Measurements from ENCODE around the gene KCNIP1. TPM values are rescaled to one million over a fixed set of nuclear protein-coding genes. Genes with fewer than 3 reads are reported as not detected.

The KCNIP1 gene
- polyA plus RNA-seq, 1 of the 3 experiments (the other 2 are of a cell fraction) = 1.3 TPM

- WGBS (ENCODE audit: low lambda C conversion rate) = 78% methylated on average over 12 of the region's 12 CpGs
- no peaks in the 10 kb centered on the region for H4K20me1 ChIP-seq (ENCODE audit: insufficient read depth)
- no peak for TF ChIP-seq REST (IDR thresholded peaks at IDR 0.05; ENCODE audit: low read depth, low read length)
- TF ChIP-seq MAX (IDR thresholded peaks at IDR 0.05; ENCODE audit: low read depth) = no peak
- no peak for TF ChIP-seq POLR2AphosphoS5 (IDR thresholded peaks at IDR 0.05; ENCODE audit: low read depth, low read length)
- no peak for TF ChIP-seq GABPA (IDR thresholded peaks at IDR 0.05; ENCODE audit: low read depth)
- no peaks in the 10 kb centered on the region for H3K79me2 ChIP-seq (ENCODE audit: insufficient read depth)
- H3K27ac ChIP-seq (ENCODE audit: low read depth in 2 of 2, low read length in 1 of 2) = no peak overlapping the region
- H3K4me1 ChIP-seq (ENCODE audit: control insufficient read depth in 1 of 2, insufficient read depth in 2 of 2, low read depth in 1 of 2, low read length in 1 of 2) = no peaks in the 10 kb centered on the region; a peak in 1 of 4 replicates
- H3K9me2 ChIP-seq = no peaks in the 10 kb centered on the region
- no peak overlapping the region for H2AFZ ChIP-seq (ENCODE audit: low read depth)
- POLR2A ChIA-PET = interaction anchor here (0.9 kb wide), 1 partner anchor 37 kb away, joined by 3 read pairs; no protein-coding TSS in a partner anchor
- H3K4me2 ChIP-seq = no peak overlapping the region
- H3K9ac ChIP-seq = no peak overlapping the region
- peaks cover 6% of the 10 kb centered on the region; the same call in 1 of the 2 replicates for H3K27me3 ChIP-seq (ENCODE audit: insufficient read depth)
- H3F3A ChIP-seq (replicated peaks; ENCODE audit: insufficient read depth) = no peaks in the 10 kb centered on the region
- CTCF ChIA-PET = no interaction called here
- H3K4me3 ChIP-seq (ENCODE audit: low read depth in 2 of 2, low read length in 1 of 2) = no peak overlapping the region
- DNase-seq = no peak
- no peaks in the 10 kb centered on the region for H3K9me3 ChIP-seq
- H3K36me3 ChIP-seq (replicated peaks in 1 of 2; ENCODE audit: control insufficient read depth in 1 of 2, insufficient read depth in 2 of 2, low read length in 1 of 2) = no peaks in the 10 kb centered on the region
Observed at GRCh38 chr5:170563824-170564567, 60.2 kb downstream of the KCNIP1 start.

DNA sequence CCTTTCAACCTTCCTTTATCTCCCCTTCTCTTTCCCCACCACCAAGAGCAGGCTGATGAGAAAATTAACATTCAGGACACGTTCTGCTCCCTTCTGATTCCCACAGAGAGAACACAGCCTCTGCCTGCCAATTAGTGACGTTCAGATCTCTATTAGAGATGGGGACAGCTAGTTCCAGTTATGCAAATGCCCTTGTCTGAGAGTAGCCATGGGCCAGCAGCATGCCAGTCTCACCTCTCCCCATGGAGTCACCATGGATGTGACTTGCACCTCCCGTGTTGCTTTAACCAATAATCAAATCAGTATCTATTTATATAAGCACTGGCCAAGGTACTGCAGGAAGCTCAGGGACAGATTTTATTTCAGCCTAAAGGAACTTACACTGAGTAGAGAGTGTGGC, 61.3 kb downstream of the KCNIP1 start:
- TF ChIP-seq REST (IDR thresholded peaks at IDR 0.05; ENCODE audit: low read depth, low read length) = peak; percentile 39; the same call in 1 of the 2 replicates
- TF ChIP-seq TAF1 (IDR thresholded peaks at IDR 0.05; ENCODE audit: borderline replicate concordance, low read depth, low read length) = no peak
- no peaks in the 10 kb centered on the region for H4K20me1 ChIP-seq (ENCODE audit: insufficient read depth)
- H3K79me2 ChIP-seq (ENCODE audit: insufficient read depth) = no peaks in the 10 kb centered on the region
- H3K9me2 ChIP-seq = no peaks in the 10 kb centered on the region
- ChIA-PET POLR2A (no interaction called here), CTCF (no interaction called here)
- no peak overlapping the region for H3K9ac ChIP-seq
- no peak overlapping the region for H3K4me3 ChIP-seq (ENCODE audit: low read depth in 2 of 2, low read length in 1 of 2)
- no peak for DNase-seq
- no peak overlapping the region for H3K4me2 ChIP-seq
- H3K36me3 ChIP-seq (replicated peaks in 1 of 2; ENCODE audit: control insufficient read depth in 1 of 2, insufficient read depth in 2 of 2, low read length in 1 of 2) = no peaks in the 10 kb centered on the region
- no peaks in the 10 kb centered on the region for H3K9me3 ChIP-seq
- H2AFZ ChIP-seq (ENCODE audit: low read depth) = no peak overlapping the region
- H3K27ac ChIP-seq (ENCODE audit: low read depth in 2 of 2, low read length in 1 of 2) = no peak overlapping the region
- H3K4me1 ChIP-seq (ENCODE audit: control insufficient read depth in 1 of 2, insufficient read depth in 2 of 2, low read depth in 1 of 2, low read length in 1 of 2) = no peaks in the 10 kb centered on the region; a peak in 1 of 4 replicates
- whole genome bisulfite sequencing (ENCODE audit: low lambda C conversion rate) = 4% methylated on average over 3 of the region's 3 CpGs
- H3K27me3 ChIP-seq (ENCODE audit: insufficient read depth) = peaks cover 10% of the 10 kb centered on the region
- no peaks in the 10 kb centered on the region for H3F3A ChIP-seq (replicated peaks; ENCODE audit: insufficient read depth)

All from SK-N-SH (cell line).